ENCODE data around the gene KAZALD1. TPM values are rescaled to one million over a fixed set of nuclear protein-coding genes. Genes with fewer than 3 reads are reported as not detected.

The KAZALD1 gene
- total RNA-seq, 1 donor from 2014 or later = 8.1 TPM

GRCh38 chr10:101101372-101101881 is 39.6 kb downstream of the KAZALD1 start:
- H3K9ac ChIP-seq (ENCODE audit: low read length) = no peak overlapping the region
- TF ChIP-seq EZH2 (IDR thresholded peaks at IDR 0.05; ENCODE audit: insufficient read depth, low read length) (no peak), CTCF (IDR thresholded peaks at IDR 0.05; ENCODE audit: insufficient read depth, low read depth, low read length) (no peak)
- no peaks in the 10 kb centered on the region for H3K79me2 ChIP-seq (ENCODE audit: insufficient read depth, low read length)
- no peak overlapping the region for H2AFZ ChIP-seq (ENCODE audit: low read depth, low read length)
- no peak overlapping the region for H3K4me3 Mint-ChIP-seq (ENCODE audit: unreplicated experiment)
- no peak for FAIRE-seq
- H4K20me1 ChIP-seq (ENCODE audit: insufficient read depth, low read length) = no peaks in the 10 kb centered on the region
- no peak overlapping the region for H3K27ac Mint-ChIP-seq (ENCODE audit: unreplicated experiment)
- peaks cover 28% of the 10 kb centered on the region for H3K27me3 ChIP-seq (ENCODE audit: insufficient read depth, low read length)
- H3K27ac ChIP-seq (ENCODE audit: low read depth, low read length) = no peak overlapping the region
- no peaks in the 10 kb centered on the region for H3K36me3 Mint-ChIP-seq (ENCODE audit: low read depth, unreplicated experiment)
- H3K9me3 Mint-ChIP-seq (ENCODE audit: unreplicated experiment) = no peaks in the 10 kb centered on the region
- H3K36me3 ChIP-seq (ENCODE audit: insufficient read depth, low read length) = no peaks in the 10 kb centered on the region
- H3K27me3 Mint-ChIP-seq (ENCODE audit: low read depth, unreplicated experiment) = peaks cover 68% of the 10 kb centered on the region
- no peak overlapping the region for H3K4me3 ChIP-seq (ENCODE audit: insufficient read depth, low read depth, low read length)
- no peak overlapping the region for H3K4me2 ChIP-seq (ENCODE audit: low read length)
- H3K4me1 Mint-ChIP-seq (ENCODE audit: low read depth, unreplicated experiment) = no peaks in the 10 kb centered on the region
- no peaks in the 10 kb centered on the region for H3K9me3 ChIP-seq (ENCODE audit: insufficient read depth, low read depth, low read length)
- DNase-seq (ENCODE audit: low read depth) = no peak
- no peaks in the 10 kb centered on the region for H3K4me1 ChIP-seq (ENCODE audit: insufficient read depth, low read length)

- FAIRE-seq = no peak
- H3K4me1 ChIP-seq (ENCODE audit: insufficient read depth, low read length) = no peaks in the 10 kb centered on the region
- H3K4me1 Mint-ChIP-seq (ENCODE audit: low read depth, unreplicated experiment) = no peaks in the 10 kb centered on the region
- no peaks in the 10 kb centered on the region for H3K9me3 ChIP-seq (ENCODE audit: insufficient read depth, low read depth, low read length)
- H3K4me3 ChIP-seq (ENCODE audit: insufficient read depth, low read depth, low read length) = no peak overlapping the region
- no peaks in the 10 kb centered on the region for H3K36me3 ChIP-seq (ENCODE audit: insufficient read depth, low read length)
- no peak overlapping the region for H3K9ac ChIP-seq (ENCODE audit: low read length)
- DNase-seq (ENCODE audit: low read depth) = no peak
- no peak overlapping the region for H3K4me2 ChIP-seq (ENCODE audit: low read length)
- H3K36me3 Mint-ChIP-seq (ENCODE audit: low read depth, unreplicated experiment) = no peaks in the 10 kb centered on the region
- no peak for TF ChIP-seq EZH2 (IDR thresholded peaks at IDR 0.05; ENCODE audit: insufficient read depth, low read length)
- TF ChIP-seq CTCF (IDR thresholded peaks at IDR 0.05; ENCODE audit: insufficient read depth, low read depth, low read length) = no peak
- no peaks in the 10 kb centered on the region for H4K20me1 ChIP-seq (ENCODE audit: insufficient read depth, low read length)
- H2AFZ ChIP-seq (ENCODE audit: low read depth, low read length) = no peak overlapping the region
- H3K79me2 ChIP-seq (ENCODE audit: insufficient read depth, low read length) = no peaks in the 10 kb centered on the region
- no peak overlapping the region for H3K27ac ChIP-seq (ENCODE audit: low read depth, low read length)
- H3K27ac Mint-ChIP-seq (ENCODE audit: unreplicated experiment) = no peak overlapping the region
- no peaks in the 10 kb centered on the region for H3K9me3 Mint-ChIP-seq (ENCODE audit: unreplicated experiment)
- peaks cover 37% of the 10 kb centered on the region for H3K27me3 ChIP-seq (ENCODE audit: insufficient read depth, low read length)
- H3K27me3 Mint-ChIP-seq (ENCODE audit: low read depth, unreplicated experiment) = peaks cover 80% of the 10 kb centered on the region
- no peak overlapping the region for H3K4me3 Mint-ChIP-seq (ENCODE audit: unreplicated experiment)
Measured at GRCh38 chr10:101103430-101103829, 41.6 kb downstream of the KAZALD1 start.

- H3K79me2 ChIP-seq (ENCODE audit: insufficient read depth, low read length) = no peaks in the 10 kb centered on the region
- H3K4me3 Mint-ChIP-seq (ENCODE audit: unreplicated experiment) = no peak overlapping the region
- H3K4me2 ChIP-seq (ENCODE audit: low read length) = no peak overlapping the region
- DNase-seq (ENCODE audit: low read depth) (no peak), FAIRE-seq (no peak)
- no peaks in the 10 kb centered on the region for H3K4me1 Mint-ChIP-seq (ENCODE audit: low read depth, unreplicated experiment)
- H3K9ac ChIP-seq (ENCODE audit: low read length) = no peak overlapping the region
- H3K9me3 ChIP-seq (ENCODE audit: insufficient read depth, low read depth, low read length) = no peaks in the 10 kb centered on the region
- no peak overlapping the region for H3K4me3 ChIP-seq (ENCODE audit: insufficient read depth, low read depth, low read length)
- H4K20me1 ChIP-seq (ENCODE audit: insufficient read depth, low read length) = no peaks in the 10 kb centered on the region
- no peaks in the 10 kb centered on the region for H3K9me3 Mint-ChIP-seq (ENCODE audit: unreplicated experiment)
- peaks cover 34% of the 10 kb centered on the region for H3K27me3 ChIP-seq (ENCODE audit: insufficient read depth, low read length)
- no peak for TF ChIP-seq CTCF (IDR thresholded peaks at IDR 0.05; ENCODE audit: insufficient read depth, low read depth, low read length)
- peaks cover 72% of the 10 kb centered on the region for H3K27me3 Mint-ChIP-seq (ENCODE audit: low read depth, unreplicated experiment)
- no peak overlapping the region for H2AFZ ChIP-seq (ENCODE audit: low read depth, low read length)
- H3K36me3 ChIP-seq (ENCODE audit: insufficient read depth, low read length) = no peaks in the 10 kb centered on the region
- no peaks in the 10 kb centered on the region for H3K36me3 Mint-ChIP-seq (ENCODE audit: low read depth, unreplicated experiment)
- H3K27ac ChIP-seq (ENCODE audit: low read depth, low read length) = no peak overlapping the region
- no peak overlapping the region for H3K27ac Mint-ChIP-seq (ENCODE audit: unreplicated experiment)
- no peaks in the 10 kb centered on the region for H3K4me1 ChIP-seq (ENCODE audit: insufficient read depth, low read length)
Measured at GRCh38 chr10:101106351-101106750, 44.6 kb downstream of the KAZALD1 start.

Data from astrocyte (in vitro differentiated cells and primary cell).